WTC11 (cell line): ENCODE data around the gene ZNF674. TPM values are rescaled to one million over a fixed set of nuclear protein-coding genes. Genes with fewer than 3 reads are reported as not detected.

ENCODE experiments used
- ATAC-seq: fragments of 200-7000 bp; cut with Tn5 transposase; 2 replicates; pipeline ENCODE4 v1.10.0; 2021; ENCODE audit warnings: mild to moderate bottlenecking, moderate library complexity
- CTCF ChIA-PET: fragments of 300-600 bp; sonication (Branson Sonifier 250); formaldehyde crosslinking; loops from one replicate; lab custom pipeline; 2021; ENCODE audit warnings: antibody characterized with exemption; lab: Charles Lee
- POLR2A ChIA-PET: fragments of 350-600 bp; sonication (Branson Sonifier 250); formaldehyde crosslinking; loops from one replicate; lab custom pipeline; 2021; ENCODE audit warnings: antibody characterized with exemption; lab: Charles Lee
- DNase-seq: peaks from one replicate; pipeline ENCODE4 v3.0.0; 2021; ENCODE audit warnings: low spot score
- H3K27ac Mint-ChIP-seq: 2 replicates; pipeline ENCODE4 v1.8.0; 2021; ENCODE audit warnings: mixed read lengths
- H3K27me3 Mint-ChIP-seq: 2 replicates; pipeline ENCODE4 v1.8.0; 2021; ENCODE audit warnings: low read depth, mild to moderate bottlenecking, moderate library complexity, mixed read lengths
- H3K36me3 Mint-ChIP-seq: 2 replicates; pipeline ENCODE4 v1.8.0; 2021; ENCODE audit warnings: mixed read lengths
- H3K4me1 Mint-ChIP-seq: 2 replicates; pipeline ENCODE4 v1.8.0; 2022; ENCODE audit warnings: mixed read lengths
- H3K4me3 Mint-ChIP-seq: 2 replicates; pipeline ENCODE4 v1.8.0; 2021; ENCODE audit warnings: mild to moderate bottlenecking, moderate library complexity, mixed read lengths
- H3K9me3 Mint-ChIP-seq: 2 replicates; pipeline ENCODE4 v1.8.0; 2021; ENCODE audit warnings: mixed read lengths
- AFF4 ChIP-seq: sonication (generic); formaldehyde crosslinking; IDR thresholded peaks from 2 replicates; pipeline ENCODE4 v1.8.1; 2023; ENCODE audit warnings: mild to moderate bottlenecking, missing genetic modification reagents, borderline replicate concordance
- AR ChIP-seq: fragments of 250-450 bp; sonication (Bioruptor Pico); IDR thresholded peaks from 2 replicates; pipeline ENCODE4 v1.9.0; 2021; ENCODE audit warnings: mild to moderate bottlenecking
- ATF1 ChIP-seq: sonication (generic); formaldehyde crosslinking; IDR thresholded peaks from 2 replicates; pipeline ENCODE4 v1.8.1; 2023; ENCODE audit warnings: mild to moderate bottlenecking, moderate library complexity, missing genetic modification reagents
- ATF2 ChIP-seq: sonication (generic); formaldehyde crosslinking; IDR thresholded peaks from 2 replicates; pipeline ENCODE4 v1.8.1; 2022; ENCODE audit warnings: low read depth, missing genetic modification reagents, borderline replicate concordance
- ERG ChIP-seq: fragments of 250-450 bp; sonication (Bioruptor Pico); IDR thresholded peaks from 2 replicates; pipeline ENCODE4 v1.8.0; 2021; ENCODE audit warnings: mild to moderate bottlenecking
- ETV6 ChIP-seq: sonication (generic); formaldehyde crosslinking; IDR thresholded peaks from 2 replicates; pipeline ENCODE4 v1.8.1; 2022; ENCODE audit warnings: mild to moderate bottlenecking, missing genetic modification reagents
- KAT7 ChIP-seq: sonication (generic); formaldehyde crosslinking; IDR thresholded peaks from 2 replicates; pipeline ENCODE4 v1.8.1; 2023; ENCODE audit warnings: missing genetic modification reagents, mild to moderate bottlenecking, borderline replicate concordance
- MAX ChIP-seq: sonication (generic); formaldehyde crosslinking; IDR thresholded peaks from 2 replicates; pipeline ENCODE4 v1.8.0; 2022; ENCODE audit warnings: mild to moderate bottlenecking, missing genetic modification reagents
- MYBL2 ChIP-seq: sonication (generic); formaldehyde crosslinking; IDR thresholded peaks from 2 replicates; pipeline ENCODE4 v1.8.1; 2023; ENCODE audit warnings: mild to moderate bottlenecking, moderate library complexity, missing genetic modification reagents
- NR1H2 ChIP-seq: sonication (generic); formaldehyde crosslinking; IDR thresholded peaks from 2 replicates; pipeline ENCODE4 v1.9.0; 2021; ENCODE audit warnings: mild to moderate bottlenecking, moderate library complexity, missing genetic modification reagents
- STAT6 ChIP-seq: sonication (generic); formaldehyde crosslinking; conservative IDR thresholded peaks from 2 replicates; pipeline ENCODE4 v1.8.1; 2023; ENCODE audit warnings: mild to moderate bottlenecking, low read depth, missing genetic modification reagents, moderate library complexity
- ZMAT4 ChIP-seq: fragments of 250-450 bp; sonication (Bioruptor Pico); IDR thresholded peaks from 2 replicates; pipeline ENCODE4 v1.9.0; 2021; ENCODE audit warnings: mild to moderate bottlenecking
- ZNF671 ChIP-seq: fragments of 250-450 bp; sonication (Bioruptor Pico); IDR thresholded peaks from 2 replicates; pipeline ENCODE4 v1.8.0; 2021; ENCODE audit warnings: mild to moderate bottlenecking
- total RNA-seq: library from RNA; stranded (reverse); gene quantifications from 3 replicates; pipeline ENCODE4 v1.2.3, GENCODE V29; 2021

The ZNF674 gene
- total RNA-seq, 1 experiment from 2014 or later, result 7.0 TPM

GRCh38 chrX:46575991-46576392, 30.8 kb upstream of the ZNF674 start:
- ChIA-PET CTCF (interaction anchor here (0.7 to 0.8 kb wide), 3 partner anchors 10 to 22 kb away, joined by 3 to 4 read pairs (median 4); no protein-coding TSS in a partner anchor), POLR2A (no interaction called here)
- Mint-ChIP-seq H3K27ac (no peak overlapping the region), H3K9me3 (no peaks in the 10 kb centered on the region), H3K27me3 (peaks cover 3% of the 10 kb centered on the region), H3K4me1 (peaks cover 39% of the 10 kb centered on the region), H3K4me3 (peak overlapping the region; percentile 82), H3K36me3 (0 out of 2 replicates have a peak, but pooled peaks cover 3% of the 10 kb centered on the region)
- TF ChIP-seq AR (CRISPR knock-in tag), result no peak
- no peak for TF ChIP-seq NR1H2
- TF ChIP-seq ZNF671 (CRISPR knock-in tag), result no peak
- no peak for TF ChIP-seq ETV6 (CRISPR knock-in tag)
- DNase-seq (no peak), ATAC-seq (no peak)

GRCh38 chrX:46575586-46575985, 30.4 kb upstream of the ZNF674 start:
- Mint-ChIP-seq H3K27ac (no peak overlapping the region), H3K36me3 (0 out of 2 replicates have a peak, but pooled peaks cover 3% of the 10 kb centered on the region), H3K4me1 (peaks cover 39% of the 10 kb centered on the region), H3K9me3 (no peaks in the 10 kb centered on the region), H3K4me3 (peak overlapping the region; percentile 82), H3K27me3 (peaks cover 3% of the 10 kb centered on the region)
- ChIA-PET POLR2A (no interaction called here), CTCF (interaction anchor here (0.8 kb wide), 1 partner anchor 12 kb away, joined by 4 read pairs; no protein-coding TSS in a partner anchor)
- TF ChIP-seq MAX, result no peak
- no peak for TF ChIP-seq KAT7 (CRISPR knock-in tag)
- no peak for TF ChIP-seq STAT6
- TF ChIP-seq ATF1, result no peak
- no peak for TF ChIP-seq ATF2 (CRISPR knock-in tag)
- no peak for TF ChIP-seq ERG (CRISPR knock-in tag)
- ATAC-seq (no peak), DNase-seq (no peak)

GRCh38 chrX:46574774-46575381, 29.7 kb upstream of the ZNF674 start:
- no peaks in the 10 kb centered on the region for H3K9me3 Mint-ChIP-seq
- H3K27me3 Mint-ChIP-seq, result peaks cover 3% of the 10 kb centered on the region
- H3K4me1 Mint-ChIP-seq, result peaks cover 39% of the 10 kb centered on the region
- peak; percentile 5; the same call in 1 of the 2 replicates for ATAC-seq
- H3K36me3 Mint-ChIP-seq, result 0 out of 2 replicates have a peak, but pooled peaks cover 3% of the 10 kb centered on the region
- no peak overlapping the region for H3K27ac Mint-ChIP-seq
- peak; percentile 37 for DNase-seq
- peak overlapping the region; percentile 82 for H3K4me3 Mint-ChIP-seq
- CTCF ChIA-PET, result no interaction called here
- POLR2A ChIA-PET, result no interaction called here
- TF ChIP-seq ZMAT4 (CRISPR knock-in tag) (no peak), AFF4 (no peak), MYBL2 (CRISPR knock-in tag) (peak; percentile 71; the same call in 1 of the 2 replicates)
